Stimulated activated CD4-positive, alpha-beta T cell treated with anti-CD3 and anti-CD28 coated beads, Interleukin-1b, Interleukin-23, amount 100 ng/mL, for 4 hours (primary cell): ENCODE data around the gene PTX4.
"Not testable (repeated sequence)": the region's sequence is repeated elsewhere in the genome, so short reads cannot be mapped to it uniquely, and the experiment has no call there.

Experiments used
- DNase-seq, 2 donors: peaks; one replicate each; pipeline ENCODE4 v3.0.0-alpha.2; 2020; ENCODE audit warnings: low read depth in 2 of 2

The PTX4 gene

DNA sequence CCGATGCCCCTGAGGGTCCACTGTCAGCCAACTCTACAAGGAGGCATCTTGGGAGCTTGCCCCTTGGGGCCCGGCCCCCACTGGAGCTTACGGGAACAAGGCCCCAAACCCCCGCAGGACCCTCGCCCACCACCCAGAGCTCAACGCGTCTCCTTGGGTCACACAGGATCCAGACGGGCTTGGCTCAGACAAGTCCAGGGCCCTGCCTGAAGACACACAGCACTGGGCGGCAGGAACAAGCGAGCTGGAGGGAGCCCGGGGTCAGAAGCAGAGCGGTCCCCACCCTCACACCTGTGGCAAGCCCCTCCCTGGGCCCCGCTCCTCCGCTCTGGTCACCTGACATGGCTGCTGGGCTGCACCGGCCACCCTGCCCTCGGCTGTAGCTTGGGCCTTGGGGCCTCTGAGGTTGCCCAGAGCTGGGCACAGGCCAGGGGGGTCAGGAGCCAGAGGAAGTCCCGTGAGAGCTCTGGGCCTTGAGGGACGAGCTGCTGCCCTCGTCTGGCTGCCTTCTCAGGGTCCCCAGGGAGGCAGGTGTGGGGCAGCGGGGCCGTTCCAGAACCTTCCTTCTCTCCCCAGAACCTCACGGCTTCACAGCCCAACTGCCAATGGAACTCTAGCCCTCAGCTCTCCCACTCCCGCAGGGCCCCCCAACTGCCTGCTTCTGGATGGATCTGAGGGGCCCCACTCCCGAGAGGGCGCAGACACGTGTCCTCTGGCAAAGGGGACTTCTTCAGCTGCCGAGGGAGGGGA is 44.6 kb downstream of the PTX4 start, which contains the start of gene CCDC154:
CCDC154 (minus strand) TSS at position 577 of the 750 bp plus-strand sequence; CDS start at position 343, 234 bp downstream.
- DNase-seq, result no peak

DNA sequence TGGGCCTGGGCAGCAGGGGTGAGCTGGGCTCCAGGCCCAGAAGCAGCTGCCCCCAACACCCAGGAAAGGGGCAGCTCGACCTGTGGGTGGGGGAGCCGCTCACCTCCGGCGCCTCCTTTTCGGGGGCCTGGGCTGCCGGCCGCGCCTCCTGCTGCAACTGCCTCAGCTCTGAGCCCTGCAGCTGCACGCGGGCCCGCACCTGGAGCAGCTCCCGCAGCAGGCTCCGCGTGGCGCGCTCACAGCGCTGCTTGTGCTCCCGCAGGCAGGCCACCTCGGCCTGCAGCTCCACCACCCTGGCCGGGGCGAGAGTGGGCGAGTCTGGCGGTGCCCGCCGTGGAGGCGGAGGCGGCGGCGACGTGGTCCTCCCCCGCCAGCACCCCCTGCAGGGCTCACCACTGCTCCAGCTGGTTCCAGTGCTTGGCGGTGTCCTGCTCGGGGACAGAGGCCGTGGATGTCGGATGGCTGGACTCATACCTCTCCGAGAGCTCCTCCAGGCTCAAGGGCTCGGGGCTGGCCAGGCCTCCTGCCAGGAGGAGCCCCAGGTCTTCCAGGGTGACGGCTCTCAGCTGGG is 45.3 kb downstream of the PTX4 start:
- no peak for DNase-seq

DNA sequence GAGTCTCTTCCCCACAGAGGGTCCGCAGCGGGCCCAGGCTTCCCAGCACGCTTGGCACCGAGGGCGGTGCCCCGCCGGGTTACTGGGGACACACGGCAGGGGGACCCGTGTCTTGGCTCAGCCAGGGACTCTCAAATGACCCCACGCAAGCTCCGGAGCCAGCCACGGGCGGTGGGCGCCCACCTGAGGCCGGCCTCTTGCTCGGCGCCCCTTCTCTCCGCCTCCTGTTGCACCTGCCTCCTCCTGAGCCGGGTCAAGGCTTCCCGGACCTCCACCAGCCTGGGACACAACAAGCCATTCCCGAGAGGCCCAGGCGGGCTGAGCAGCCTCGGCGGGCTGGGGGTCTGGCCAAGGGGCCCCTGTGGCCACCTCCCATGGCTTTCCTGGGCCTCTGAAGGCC is 46.0 kb downstream of the PTX4 start:
- no peak for DNase-seq

DNA sequence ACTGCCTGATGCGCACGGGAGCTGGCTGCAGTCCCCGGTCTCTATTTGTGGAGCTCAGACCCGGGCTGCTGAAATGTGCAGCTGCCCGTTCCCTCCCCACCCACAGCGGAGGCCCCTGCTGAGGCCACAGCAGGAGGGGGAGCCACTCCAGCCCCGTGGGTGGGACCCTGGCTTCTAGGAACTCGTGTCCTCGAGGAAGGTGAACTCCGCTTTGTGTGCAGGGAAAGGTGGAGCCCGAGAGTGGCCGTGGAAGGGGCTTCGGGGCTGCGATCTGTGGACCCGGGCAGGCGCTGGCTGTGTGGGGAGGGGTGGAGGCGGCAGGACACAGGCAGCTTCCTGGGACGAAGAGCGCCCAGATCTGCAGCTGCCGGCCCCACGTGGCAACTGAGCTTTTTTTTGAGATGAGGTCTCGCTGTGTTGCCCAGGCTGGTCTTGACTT is 47.3 kb downstream of the PTX4 start:
- DNase-seq, result no peak

DNA sequence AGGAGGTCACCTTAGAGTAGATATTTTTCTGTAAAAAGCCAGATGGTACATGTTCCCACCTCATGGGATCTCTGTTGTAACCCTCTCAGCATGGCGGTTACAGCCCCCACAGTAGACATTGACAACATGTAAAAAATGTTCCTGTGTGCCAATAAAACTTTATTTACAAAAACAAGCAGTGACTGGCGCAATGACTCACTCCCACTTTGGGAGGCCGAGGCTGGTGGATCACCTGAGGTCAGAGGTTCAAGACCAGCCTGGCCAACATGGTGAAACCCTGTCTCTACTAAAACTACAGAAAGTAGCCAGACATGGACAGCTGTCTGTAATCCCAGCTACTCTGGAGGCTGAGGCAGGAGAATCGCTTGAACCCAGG is 49.1 kb downstream of the PTX4 start:
- not testable (repeated sequence) for DNase-seq

DNA sequence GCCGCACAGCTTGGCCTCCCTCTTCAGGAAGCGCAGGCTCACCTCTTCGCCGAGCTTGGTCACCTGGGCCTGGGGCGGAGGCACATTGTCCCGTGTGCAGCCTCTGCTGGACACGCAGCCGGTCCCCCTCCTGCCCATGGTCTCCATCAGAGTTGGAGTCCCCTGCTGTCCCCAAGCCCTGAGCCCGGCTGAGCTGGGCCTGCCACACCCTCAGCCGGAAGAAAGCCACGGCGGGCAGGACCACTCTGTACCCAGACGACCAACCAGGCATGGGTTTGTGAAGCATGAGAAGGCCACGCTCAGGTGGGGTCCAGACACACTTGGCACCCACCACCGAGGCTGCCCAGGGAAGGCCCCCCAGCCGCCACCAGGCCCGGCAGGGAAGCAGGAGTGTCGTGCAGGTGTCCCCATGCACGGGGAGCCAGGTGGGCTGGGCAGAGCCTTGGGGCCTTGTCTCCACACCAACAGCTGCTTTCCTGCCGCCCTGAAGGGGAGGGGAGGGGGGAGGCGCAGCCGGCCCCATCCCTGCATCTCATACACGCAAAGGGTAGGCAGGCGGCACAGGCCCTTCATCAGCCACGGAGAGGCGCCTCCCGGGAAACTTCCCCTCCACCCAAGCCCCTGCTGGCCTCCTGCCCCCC is 49.6 kb downstream of the PTX4 start:
- no peak for DNase-seq

DNA sequence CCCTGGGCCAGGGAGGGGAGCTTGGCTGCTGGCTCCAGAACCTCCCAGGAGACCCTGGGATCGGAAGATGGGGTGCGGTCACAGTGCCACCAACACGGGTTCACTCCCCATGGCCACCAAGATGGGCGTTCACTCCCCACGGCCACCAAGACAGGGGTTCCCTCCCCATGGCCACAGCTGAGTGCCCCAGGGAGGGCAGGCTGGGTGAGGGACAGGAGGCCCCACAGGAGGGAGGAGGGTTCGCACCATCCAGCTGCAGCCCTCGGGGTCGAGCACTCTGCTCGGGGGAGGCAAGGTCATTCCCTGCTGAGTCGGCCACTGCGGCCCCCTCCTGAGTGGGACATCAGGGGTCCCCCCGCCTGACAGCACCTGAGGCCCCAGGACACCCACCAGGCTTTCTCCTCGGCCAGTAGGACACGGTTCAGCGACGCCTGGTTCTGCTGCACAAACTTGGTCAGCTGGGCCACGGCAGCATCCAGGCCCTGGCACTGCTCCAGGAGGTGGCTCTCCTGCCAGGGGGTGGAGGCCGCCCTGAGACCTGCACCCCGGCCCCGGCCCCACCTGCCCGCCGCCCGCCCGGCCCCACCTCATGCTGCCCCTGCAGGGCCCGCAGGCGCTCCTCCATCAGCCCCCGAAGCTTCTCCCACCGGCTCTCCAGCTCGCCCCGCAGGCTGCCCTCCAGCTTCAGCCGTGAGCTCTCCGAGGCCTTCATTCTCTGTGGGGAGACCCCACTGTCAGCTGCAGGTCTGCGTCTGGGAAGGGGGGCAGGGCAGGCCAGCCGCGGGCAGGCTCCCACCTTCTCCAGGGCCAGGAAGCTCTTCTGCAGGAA is 50.3 kb downstream of the PTX4 start:
- DNase-seq, result no peak

DNA sequence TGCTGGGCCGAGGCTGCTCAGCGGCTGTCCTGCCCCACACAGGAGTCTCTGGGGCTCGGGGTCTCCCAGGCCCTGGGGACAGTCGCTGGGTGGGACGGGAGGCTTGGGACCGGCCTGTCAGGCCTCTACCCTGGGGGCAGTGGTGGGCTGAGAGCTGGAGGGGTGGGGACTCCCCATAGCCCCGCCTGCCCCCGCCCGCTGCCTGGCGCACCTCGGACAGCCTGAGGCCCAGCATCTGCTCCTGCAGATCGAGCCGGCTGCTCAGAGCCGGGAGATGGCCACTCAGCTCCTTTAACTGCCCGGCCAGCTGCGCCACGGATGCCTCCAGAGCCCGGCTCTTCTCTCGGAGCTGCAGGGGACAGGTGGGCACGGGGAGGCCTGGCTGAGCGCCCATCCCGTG is 51.1 kb downstream of the PTX4 start:
- no peak for DNase-seq

DNA sequence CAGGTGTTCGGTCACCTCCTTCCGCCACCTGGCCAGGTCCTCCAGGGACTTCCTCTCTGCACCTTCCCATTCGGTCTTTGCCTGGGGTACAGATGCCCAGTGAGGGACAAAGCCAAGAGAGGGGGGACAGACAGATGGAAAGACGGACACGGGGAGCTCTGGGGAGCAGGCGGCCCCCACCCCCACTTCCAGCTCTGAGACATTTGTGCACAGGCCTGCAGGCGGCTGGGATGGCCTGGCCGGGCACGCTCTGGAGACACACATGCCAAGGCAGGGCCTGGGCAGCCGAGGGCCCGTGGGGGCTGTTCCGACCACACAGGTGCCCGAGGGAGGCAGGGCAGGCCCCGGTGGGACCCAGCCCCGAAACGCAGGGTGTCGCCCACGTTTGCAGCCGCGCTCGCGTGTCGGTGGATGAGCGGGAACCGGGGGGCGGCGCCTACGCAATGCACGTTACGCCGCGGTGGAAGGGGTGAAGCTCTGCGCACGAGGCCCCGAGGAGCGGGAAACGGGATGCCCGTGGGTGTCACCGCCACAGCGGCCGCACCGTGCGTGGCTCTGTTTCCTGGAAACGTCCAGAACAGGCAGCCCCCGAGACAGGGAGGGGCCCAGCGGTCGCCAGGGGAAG is 51.9 kb downstream of the PTX4 start:
- DNase-seq, result no peak

DNA sequence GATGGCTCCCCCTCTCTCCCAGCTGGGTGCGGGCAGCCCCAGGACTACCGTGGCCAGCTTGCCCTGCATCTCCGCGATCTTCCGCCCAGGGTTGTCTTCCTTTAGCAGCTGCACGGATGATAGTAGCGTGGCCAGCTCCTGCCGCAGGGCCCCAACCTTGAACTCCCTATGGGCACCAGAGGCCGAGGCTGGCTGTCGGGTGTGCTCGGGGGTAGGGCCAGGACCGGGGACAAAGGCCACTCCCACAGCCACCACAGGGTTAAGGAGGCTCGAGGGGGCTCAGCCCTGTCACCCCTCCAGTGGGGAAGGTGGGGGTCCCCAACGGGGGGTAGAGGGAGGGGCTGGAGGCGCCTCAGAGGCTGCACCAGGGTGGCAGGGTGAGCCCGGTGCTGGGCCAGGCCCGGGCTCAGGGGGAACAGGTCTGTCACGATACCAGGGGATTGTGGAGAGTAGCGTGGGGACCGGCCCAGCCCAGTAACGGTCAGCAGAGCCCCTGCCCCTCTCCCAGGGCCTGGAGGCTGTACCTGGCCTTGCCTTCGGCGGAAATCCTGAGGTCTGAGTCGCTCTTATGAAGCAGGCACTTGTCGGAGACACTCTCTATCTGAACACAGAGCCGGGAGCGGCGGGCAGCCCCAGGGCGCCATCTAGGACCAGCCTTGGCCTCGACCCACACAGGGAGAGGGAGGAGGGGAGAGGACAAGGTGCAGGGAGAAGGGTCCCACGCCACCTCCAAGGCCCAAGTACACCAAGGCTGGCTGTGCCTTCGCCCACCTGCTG is 52.6 kb downstream of the PTX4 start:
- DNase-seq, result no peak
